GM18505 (cell line): ENCODE data around the gene C9orf72.

Experiments used
- ATAC-seq: cut with Tn5 transposase; IDR thresholded peaks from one replicate; pipeline ENCODE4 v1.9.1; 2021; ENCODE audit not compliant: unreplicated experiment
- POLR2A ChIP-seq: IDR thresholded peaks from 4 replicates; pipeline ENCODE4 v1.6.1; 2011; ENCODE audit warnings: borderline replicate concordance; ENCODE audit not compliant: insufficient read depth, insufficient read length; ENCODE audit errors: extremely low read depth

Gene C9orf72

DNA sequence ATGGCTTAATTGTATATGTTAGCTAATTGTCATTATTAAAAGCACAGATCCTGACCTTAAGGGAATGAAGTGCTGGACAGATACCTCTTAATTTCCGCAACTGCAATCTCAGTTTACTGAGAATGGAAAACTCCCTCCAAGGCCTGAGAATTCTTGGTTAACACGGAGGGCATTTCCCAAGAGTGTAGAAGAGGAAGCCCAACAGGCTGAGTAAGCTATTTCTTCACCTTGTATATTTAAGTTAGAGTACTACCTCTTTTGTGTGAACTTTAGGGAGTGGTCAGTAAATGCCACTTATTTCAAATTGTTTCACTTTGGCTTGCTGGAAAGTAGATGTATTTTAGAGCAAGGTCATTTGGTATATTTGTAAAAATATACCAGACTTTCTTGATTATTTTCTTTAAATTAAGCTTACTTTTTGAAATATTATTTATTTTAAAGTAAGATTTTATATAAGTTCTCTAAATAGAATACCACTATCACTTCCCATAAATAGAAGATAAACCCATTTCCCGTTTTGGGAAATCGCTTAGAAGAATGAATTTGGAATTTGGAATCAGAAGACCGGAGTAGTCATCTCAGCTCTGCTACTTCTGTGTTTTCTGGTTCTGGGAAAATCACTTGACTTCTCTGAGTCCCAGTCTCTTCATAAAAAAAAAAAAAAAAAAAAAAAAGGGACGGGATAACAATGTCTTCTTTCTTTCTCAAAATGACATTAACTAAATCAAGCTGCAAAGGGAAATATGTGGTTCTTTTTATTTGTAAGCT lies 26.0 kb upstream of the C9orf72 start:
- no peak for TF ChIP-seq POLR2A
- no peak for ATAC-seq

DNA sequence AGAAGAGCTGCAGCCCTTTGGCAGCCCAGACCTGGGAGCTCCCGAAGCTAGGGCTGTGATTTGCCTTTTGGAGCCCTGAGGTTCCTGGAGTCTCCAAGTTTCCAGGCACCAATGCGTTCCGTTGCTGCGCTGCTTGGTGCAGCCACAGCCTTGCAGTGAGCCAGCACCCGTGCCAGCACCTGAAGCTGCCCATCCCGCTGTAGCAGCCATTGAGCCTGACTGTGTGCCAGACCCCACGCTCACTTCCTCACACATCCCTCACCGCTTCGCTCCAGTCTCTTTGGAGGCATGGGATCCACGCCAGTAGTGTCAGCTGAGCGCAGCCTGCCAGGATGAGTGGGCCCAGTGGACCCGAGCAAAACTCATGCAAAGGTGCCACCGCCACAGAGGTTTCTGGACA lies 22.5 kb upstream of the C9orf72 start:
- ATAC-seq, result no peak
- TF ChIP-seq POLR2A, result no peak

DNA sequence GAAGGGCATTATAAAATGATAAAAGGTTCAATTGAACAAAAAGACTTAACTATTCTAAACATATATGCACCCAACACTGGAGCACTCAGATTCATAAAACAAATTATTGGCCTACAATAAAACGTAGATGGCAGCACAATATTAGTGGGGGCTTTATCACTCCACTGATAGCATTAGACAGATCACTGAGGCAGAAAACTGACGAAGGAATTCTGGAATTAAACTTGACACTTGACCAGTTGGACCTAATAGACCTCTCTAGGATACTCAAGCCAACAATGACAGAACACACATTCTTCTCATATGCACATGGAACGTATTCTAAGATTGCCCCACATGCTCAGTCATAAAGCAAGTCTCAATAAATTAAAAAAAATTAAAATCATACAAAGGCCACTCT lies 18.4 kb upstream of the C9orf72 start:
- ATAC-seq, result no peak
- no peak for TF ChIP-seq POLR2A

DNA sequence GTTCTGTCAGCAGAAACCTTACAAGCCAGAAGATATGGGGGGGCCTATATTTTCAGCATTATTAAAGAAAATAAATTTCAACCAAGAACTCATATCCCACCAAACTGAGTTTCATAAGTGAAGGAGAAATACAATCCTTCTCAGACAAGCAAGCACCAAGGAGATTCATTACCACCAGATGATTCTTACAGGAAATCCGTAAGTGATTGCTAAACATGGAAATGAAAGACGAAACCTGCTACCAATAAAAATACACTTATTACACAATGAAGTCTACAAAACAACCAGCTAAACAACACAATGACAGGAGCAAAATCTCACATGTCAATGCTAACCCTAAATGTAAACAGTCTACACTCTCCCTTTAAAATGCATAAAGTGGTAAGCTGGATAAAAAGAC lies 17.8 kb upstream of the C9orf72 start:
- no peak for TF ChIP-seq POLR2A
- ATAC-seq, result no peak

DNA sequence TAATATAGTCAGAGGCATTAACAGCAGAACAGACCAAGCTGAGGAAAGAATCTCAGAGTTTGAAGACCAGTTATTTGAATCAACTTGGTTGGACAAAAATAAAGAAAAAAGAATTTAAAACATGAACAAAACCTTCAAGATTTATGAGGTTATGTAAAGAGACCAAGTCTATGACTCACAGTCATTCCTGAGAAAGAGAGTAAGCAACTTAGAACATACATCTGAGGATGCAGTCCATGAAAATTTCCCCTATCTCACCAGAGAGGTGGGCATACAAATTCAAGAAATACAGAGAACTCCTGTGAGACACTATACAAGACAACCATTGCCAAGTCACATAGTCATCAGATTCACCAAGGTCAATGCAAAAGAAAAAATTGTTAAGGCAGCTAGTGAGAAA lies 17.4 kb upstream of the C9orf72 start:
- no peak for ATAC-seq

DNA sequence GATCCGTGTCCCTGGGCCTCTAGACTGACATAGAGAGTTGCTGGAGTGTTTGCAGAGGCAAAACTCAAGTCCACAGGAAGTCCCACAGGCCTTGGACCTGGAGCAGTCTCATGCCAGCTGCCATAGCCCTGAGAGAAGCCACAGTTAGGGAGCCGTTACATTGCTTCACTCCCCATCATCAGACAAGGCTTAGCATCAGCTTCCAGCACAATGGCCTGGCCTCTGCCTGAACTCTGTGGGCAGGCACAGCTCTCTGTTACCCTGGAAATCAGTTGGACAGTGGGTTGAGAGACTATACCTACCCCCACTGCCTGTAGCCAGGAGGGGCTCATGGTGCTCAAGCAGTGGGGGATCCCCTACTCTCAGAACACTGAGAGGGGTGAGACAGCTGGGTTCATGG lies 16.2 kb upstream of the C9orf72 start:
- no peak for TF ChIP-seq POLR2A

More for the DNA sequence above, 17.4 kb upstream of the C9orf72 start:
- no peak for TF ChIP-seq POLR2A

DNA sequence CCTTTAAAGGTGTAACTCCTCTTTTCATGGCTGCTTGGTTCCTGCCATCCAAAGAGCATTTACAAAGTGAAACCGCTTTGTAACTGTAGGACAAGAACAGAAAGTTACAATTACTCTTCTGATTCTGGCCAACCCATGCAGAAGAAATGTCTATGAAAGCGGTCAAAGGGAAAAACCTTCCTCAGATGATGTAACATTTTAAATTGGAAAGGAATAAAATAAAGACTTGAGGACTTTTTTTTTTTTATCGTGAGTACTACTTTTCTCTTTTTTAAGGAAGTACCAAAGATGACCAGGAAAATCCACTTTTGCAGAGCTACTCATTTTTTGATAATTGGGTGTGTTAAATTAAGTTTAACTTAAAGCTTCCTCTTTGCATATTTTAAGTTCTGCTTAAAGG lies 13.0 kb upstream of the C9orf72 start:
- peak; percentile 35 for ATAC-seq
- no peak for TF ChIP-seq POLR2A

More for the DNA sequence above, 16.2 kb upstream of the C9orf72 start:
- ATAC-seq, result no peak

DNA sequence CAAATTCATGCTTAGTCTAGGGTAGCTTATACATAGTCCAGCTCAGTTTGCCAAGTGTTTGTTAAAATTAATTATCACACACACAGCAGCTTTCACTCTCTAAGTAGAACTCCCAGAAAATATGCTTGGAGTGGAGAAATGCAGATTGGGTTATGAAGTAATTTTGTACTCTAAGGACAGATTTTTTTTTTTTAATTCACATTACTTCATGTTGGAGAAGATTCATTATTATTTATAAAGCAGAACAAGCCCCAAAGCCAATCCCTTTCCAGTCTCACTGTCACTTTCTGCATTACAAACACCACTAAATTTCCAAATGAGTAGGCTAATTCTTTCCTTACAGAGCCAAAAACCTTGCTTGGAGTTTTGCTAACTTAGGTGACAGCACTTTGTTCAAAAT lies 11.7 kb upstream of the C9orf72 start:
- no peak for TF ChIP-seq POLR2A
- no peak for ATAC-seq

DNA sequence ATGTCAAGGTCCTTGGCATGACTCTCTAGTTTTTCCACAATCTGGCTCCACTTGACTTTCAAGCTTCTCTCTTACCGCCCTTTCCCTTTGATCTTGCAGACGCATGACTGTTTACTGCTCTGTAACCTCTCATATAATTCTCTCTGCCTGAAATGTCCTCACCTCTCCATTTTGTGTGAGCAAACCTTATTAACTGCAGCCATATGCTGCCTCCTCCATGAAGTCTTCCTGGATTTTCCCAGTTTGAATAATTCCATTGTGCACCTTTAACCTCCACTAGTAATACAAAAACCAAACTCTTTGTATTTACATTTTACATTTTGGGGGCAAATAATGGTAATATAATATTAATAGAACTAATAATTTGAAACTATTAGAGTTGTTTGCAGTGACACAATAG lies 9.5 kb upstream of the C9orf72 start:
- no peak for TF ChIP-seq POLR2A
- ATAC-seq, result no peak

DNA sequence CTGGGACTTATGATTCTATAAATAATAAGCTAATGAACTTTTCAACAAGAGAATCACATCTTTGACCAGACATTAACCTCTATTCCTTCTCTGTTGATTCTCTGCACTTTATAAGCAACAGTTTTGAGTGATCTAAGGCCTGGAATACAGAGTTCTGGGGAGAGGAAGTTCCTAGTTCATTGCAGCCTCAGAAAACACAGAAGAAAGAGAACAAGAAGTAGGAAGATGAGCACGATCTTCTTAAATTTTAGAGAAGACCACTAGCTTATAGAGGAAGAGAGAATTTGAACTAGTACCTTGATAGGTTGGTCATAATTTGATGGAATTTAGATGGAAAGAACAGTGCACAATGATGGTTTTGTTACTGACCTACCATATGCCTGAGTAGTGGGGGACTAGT lies 8.5 kb upstream of the C9orf72 start:
- TF ChIP-seq POLR2A, result no peak
- ATAC-seq, result no peak

DNA sequence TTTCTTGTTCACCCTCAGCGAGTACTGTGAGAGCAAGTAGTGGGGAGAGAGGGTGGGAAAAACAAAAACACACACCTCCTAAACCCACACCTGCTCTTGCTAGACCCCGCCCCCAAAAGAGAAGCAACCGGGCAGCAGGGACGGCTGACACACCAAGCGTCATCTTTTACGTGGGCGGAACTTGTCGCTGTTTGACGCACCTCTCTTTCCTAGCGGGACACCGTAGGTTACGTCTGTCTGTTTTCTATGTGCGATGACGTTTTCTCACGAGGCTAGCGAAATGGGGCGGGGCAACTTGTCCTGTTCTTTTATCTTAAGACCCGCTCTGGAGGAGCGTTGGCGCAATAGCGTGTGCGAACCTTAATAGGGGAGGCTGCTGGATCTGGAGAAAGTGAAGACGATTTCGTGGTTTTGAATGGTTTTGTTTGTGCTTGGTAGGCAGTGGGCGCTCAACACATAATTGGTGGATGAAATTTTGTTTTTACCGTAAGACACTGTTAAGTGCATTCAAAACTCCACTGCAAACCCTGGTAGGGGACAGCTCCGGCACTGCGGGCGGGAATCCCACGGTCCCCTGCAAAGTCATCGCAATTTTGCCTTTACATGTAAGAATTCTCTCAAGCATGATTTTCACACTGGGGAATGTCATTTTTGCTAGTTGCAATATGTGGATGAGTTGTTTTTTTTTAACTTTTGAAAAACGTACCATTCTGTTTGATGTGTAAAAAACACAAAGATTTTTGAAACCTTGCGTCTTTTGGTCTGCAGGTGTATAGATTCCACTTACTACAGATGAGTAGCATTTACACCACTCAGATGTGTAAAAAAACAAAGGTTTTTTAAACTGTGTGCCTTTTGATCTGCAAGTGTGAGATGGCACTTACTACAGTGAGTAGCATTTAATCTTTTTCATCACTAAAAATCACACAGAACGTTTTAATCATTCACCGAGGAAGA lies 631 bp upstream of the C9orf72 start:
- peak; percentile 84 for ATAC-seq
- peak; percentile 57 for TF ChIP-seq POLR2A

DNA sequence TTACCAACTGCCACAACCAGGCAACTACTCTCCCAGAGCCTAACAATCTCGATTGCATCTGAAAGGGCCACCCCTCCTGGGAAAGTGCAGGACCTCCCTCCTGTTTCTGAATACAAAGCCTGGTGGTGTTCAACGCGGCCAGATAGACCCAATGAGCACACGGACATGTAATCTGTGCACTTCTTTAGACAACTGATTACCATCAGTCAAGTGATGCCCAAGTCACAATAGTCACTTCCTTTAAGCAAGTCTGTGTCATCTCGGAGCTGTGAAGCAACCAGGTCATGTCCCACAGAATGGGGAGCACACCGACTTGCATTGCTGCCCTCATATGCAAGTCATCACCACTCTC lies 739 bp downstream of the C9orf72 start:
- peak; percentile 15 for TF ChIP-seq POLR2A
- ATAC-seq, result peak; percentile 33

DNA sequence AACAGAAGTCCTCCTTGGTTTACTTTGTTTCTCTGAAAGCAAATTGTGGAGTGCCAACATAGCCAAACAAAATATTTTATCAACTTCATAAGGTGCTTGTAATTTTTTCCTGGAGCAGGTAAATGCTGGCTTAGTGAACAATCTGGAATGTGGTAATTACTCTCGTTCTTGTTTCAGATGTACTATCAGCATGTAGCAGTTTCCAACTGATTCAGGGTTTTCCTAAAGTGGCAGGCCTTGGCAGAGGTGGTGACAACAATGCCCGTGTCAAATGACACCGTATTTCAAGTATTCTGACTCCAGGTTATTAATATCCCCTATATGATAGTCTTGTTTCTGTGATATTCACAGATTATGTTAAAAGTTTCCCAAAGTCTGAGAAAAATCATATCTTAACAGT lies 1.2 kb downstream of the C9orf72 start:
- no peak for ATAC-seq
- no peak for TF ChIP-seq POLR2A

DNA sequence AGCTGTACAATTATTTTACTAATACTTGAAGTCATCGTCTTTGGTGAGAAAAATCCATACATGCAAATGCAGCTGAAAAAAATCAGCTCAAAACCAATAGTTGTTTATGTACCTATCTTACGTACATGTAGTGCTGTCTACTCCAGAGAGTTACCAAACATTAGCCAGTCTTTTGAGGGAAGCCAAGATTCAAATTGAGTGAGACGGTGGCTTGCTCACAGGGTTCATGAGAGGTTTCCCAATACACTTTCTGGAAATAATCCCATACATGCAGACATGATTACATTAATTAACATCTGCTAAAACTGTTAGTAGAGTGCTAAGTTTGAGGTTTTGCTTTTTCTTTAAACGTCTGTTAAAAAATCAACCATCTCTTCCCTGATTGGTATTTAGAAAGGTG lies 2.3 kb downstream of the C9orf72 start:
- no peak for ATAC-seq
- no peak for TF ChIP-seq POLR2A
